KOPT-K1 (cell line): ENCODE data around the gene RSPH9.

Source experiments
- H3K27ac ChIP-seq: fragments of 200-600 bp; sonication (generic); 2 replicates; pipeline ENCODE4 v1.5.1; 2016; ENCODE audit warnings: antibody characterized with exemption, mild to moderate bottlenecking, low read depth, low read length; ENCODE audit not compliant: poor library complexity, severe bottlenecking
- H3K36me3 ChIP-seq: fragments of 200-600 bp; sonication (generic); 2 replicates; pipeline ENCODE4 v1.5.1; 2017; ENCODE audit warnings: antibody characterized with exemption, mild to moderate bottlenecking, low read length, moderate library complexity; ENCODE audit not compliant: insufficient read depth
- H3K9me3 ChIP-seq: fragments of 200-600 bp; sonication (generic); 2 replicates; pipeline ENCODE4 v1.5.1; 2017; ENCODE audit warnings: antibody characterized with exemption, low read length, mild to moderate bottlenecking; ENCODE audit not compliant: insufficient read depth, poor library complexity, severe bottlenecking

Gene RSPH9

GRCh38 chr6:43644940-43645612, at the start of gene RSPH9:
RSPH9 (plus strand) TSS chr6:43645036; CDS start chr6:43645099, 63 bp downstream.
- Histone ChIP-seq H3K36me3 (peaks cover 35% of the 10 kb centered on the region), H3K27ac (no peak within 1 kb of the TSS), H3K9me3 (no peaks in the 10 kb centered on the region)

GRCh38 chr6:43600595-43600994, 44.2 kb upstream of the RSPH9 start:
- Histone ChIP-seq H3K9me3 (no peaks in the 10 kb centered on the region), H3K27ac (no peak overlapping the region), H3K36me3 (peaks cover 97% of the 10 kb centered on the region)

GRCh38 chr6:43604174-43604573, 40.7 kb upstream of the RSPH9 start:
- H3K36me3 ChIP-seq: peaks cover 98% of the 10 kb centered on the region
- no peak overlapping the region for H3K27ac ChIP-seq
- H3K9me3 ChIP-seq: no peaks in the 10 kb centered on the region

GRCh38 chr6:43606019-43606418, 38.8 kb upstream of the RSPH9 start:
- Histone ChIP-seq H3K36me3 (peaks cover 99% of the 10 kb centered on the region), H3K27ac (no peak overlapping the region), H3K9me3 (no peaks in the 10 kb centered on the region)

- H3K36me3 ChIP-seq: peaks cover 98% of the 10 kb centered on the region
- no peak overlapping the region for H3K27ac ChIP-seq
- no peaks in the 10 kb centered on the region for H3K9me3 ChIP-seq
Measured at GRCh38 chr6:43608310-43608763, 36.5 kb upstream of the RSPH9 start.

- Histone ChIP-seq H3K36me3 (peaks cover 98% of the 10 kb centered on the region), H3K27ac (no peak overlapping the region), H3K9me3 (no peaks in the 10 kb centered on the region)
Measured at GRCh38 chr6:43608807-43609206, 36.0 kb upstream of the RSPH9 start.

GRCh38 chr6:43609402-43609801, 35.4 kb upstream of the RSPH9 start:
- H3K9me3 ChIP-seq: no peaks in the 10 kb centered on the region
- no peak overlapping the region for H3K27ac ChIP-seq
- H3K36me3 ChIP-seq: peaks cover 98% of the 10 kb centered on the region

- no peaks in the 10 kb centered on the region for H3K9me3 ChIP-seq
- no peak overlapping the region for H3K27ac ChIP-seq
- peaks cover 98% of the 10 kb centered on the region for H3K36me3 ChIP-seq
Measured at GRCh38 chr6:43610431-43610830, 34.4 kb upstream of the RSPH9 start.

- Histone ChIP-seq H3K36me3 (peaks cover 85% of the 10 kb centered on the region), H3K9me3 (no peaks in the 10 kb centered on the region)
Measured at GRCh38 chr6:43613721-43614395, 31.0 kb upstream of the RSPH9 start.

GRCh38 chr6:43614396-43614730, 30.5 kb upstream of the RSPH9 start:
- Histone ChIP-seq H3K9me3 (no peaks in the 10 kb centered on the region), H3K36me3 (peaks cover 85% of the 10 kb centered on the region), H3K27ac (no peak overlapping the region)

More at GRCh38 chr6:43613721-43614395, 31.0 kb upstream of the RSPH9 start:
- H3K27ac ChIP-seq: no peak overlapping the region

GRCh38 chr6:43616725-43617472, 27.9 kb upstream of the RSPH9 start:
- no peak overlapping the region for H3K27ac ChIP-seq
- peaks cover 85% of the 10 kb centered on the region for H3K36me3 ChIP-seq
- H3K9me3 ChIP-seq: no peaks in the 10 kb centered on the region

- H3K9me3 ChIP-seq: no peaks in the 10 kb centered on the region
- no peak overlapping the region for H3K27ac ChIP-seq
- peaks cover 91% of the 10 kb centered on the region for H3K36me3 ChIP-seq
Measured at GRCh38 chr6:43621078-43621835, 23.6 kb upstream of the RSPH9 start.

GRCh38 chr6:43621836-43622180, 23.0 kb upstream of the RSPH9 start:
- Histone ChIP-seq H3K27ac (no peak overlapping the region), H3K36me3 (peaks cover 91% of the 10 kb centered on the region), H3K9me3 (no peaks in the 10 kb centered on the region)

GRCh38 chr6:43622541-43622940, 22.3 kb upstream of the RSPH9 start:
- Histone ChIP-seq H3K36me3 (peaks cover 93% of the 10 kb centered on the region), H3K27ac (no peak overlapping the region), H3K9me3 (no peaks in the 10 kb centered on the region)
